ENCODE data around the gene LAT.
A peak's percentile ranks its signal among the peaks of the same experiment; 100 is the strongest.
"Not testable (repeated sequence)": the region's sequence is repeated elsewhere in the genome, so short reads cannot be mapped to it uniquely, and the experiment has no call there.

Gene LAT

GRCh38 chr16:28984619-28985135 lies at the start of gene LAT:
Gene LAT, plus strand, starts transcription at chr16:28985052. Its CDS starts 366 bp downstream, at chr16:28985418.
- DNase-seq, result no peak

GRCh38 chr16:28935346-28935745 lies 49.5 kb upstream of the LAT start:
- DNase-seq, result no peak

- no peak for DNase-seq
These were observed 48.7 kb upstream of the LAT start for GRCh38 chr16:28935924-28936783.

GRCh38 chr16:28936784-28937155 lies 48.1 kb upstream of the LAT start:
- DNase-seq, result no peak

GRCh38 chr16:28937222-28937876 lies 47.5 kb upstream of the LAT start:
- DNase-seq, result no peak

- DNase-seq, result no peak
These were observed 46.1 kb upstream of the LAT start for GRCh38 chr16:28938721-28939120.

GRCh38 chr16:28939825-28940224 lies 45.0 kb upstream of the LAT start:
- DNase-seq, result not testable (repeated sequence)

GRCh38 chr16:28943281-28943680 lies 41.6 kb upstream of the LAT start:
- DNase-seq, result no peak

- no peak for DNase-seq
These were observed 38.2 kb upstream of the LAT start for GRCh38 chr16:28946681-28947080.

- DNase-seq, result peak; percentile 95
These were observed 34.0 kb upstream of the LAT start, which contains the start of gene NFATC2IP for GRCh38 chr16:28950648-28951409. Gene NFATC2IP, plus strand, starts transcription at chr16:28950937. Its CDS starts 75 bp downstream, at chr16:28951012.

- no peak for DNase-seq
These were observed 33.4 kb upstream of the LAT start for GRCh38 chr16:28951410-28951943.

GRCh38 chr16:28958216-28958615 lies 26.6 kb upstream of the LAT start:
- no peak for DNase-seq

GRCh38 chr16:28958836-28959235 lies 26.0 kb upstream of the LAT start:
- no peak for DNase-seq

- DNase-seq, result no peak
These were observed 20.8 kb upstream of the LAT start for GRCh38 chr16:28964072-28964471.

GRCh38 chr16:28964496-28964895 lies 20.4 kb upstream of the LAT start:
- DNase-seq, result no peak

- no peak for DNase-seq
These were observed 17.7 kb upstream of the LAT start for GRCh38 chr16:28967156-28967555.

GRCh38 chr16:28969696-28970095 lies 15.2 kb upstream of the LAT start:
- DNase-seq, result not testable (repeated sequence)

GRCh38 chr16:28974007-28974436 lies 10.8 kb upstream of the LAT start:
- no peak for DNase-seq

GRCh38 chr16:28974437-28975157 lies 10.3 kb upstream of the LAT start, which contains the start of gene SPNS1:
Gene SPNS1, plus strand, starts transcription at chr16:28974778. Its CDS starts 374 bp downstream, at chr16:28975152.
- DNase-seq, result peak; percentile 67

- DNase-seq, result no peak
These were observed 9.7 kb upstream of the LAT start for GRCh38 chr16:28975158-28975599.

GRCh38 chr16:28977703-28978662 lies 6.9 kb upstream of the LAT start:
- no peak for DNase-seq

All from NCI-H748 treated with DMSO at 0.1 percent for 48 hours (cell line).